ENCODE data around the gene CCDC93. TPM values are rescaled to one million over a fixed set of nuclear protein-coding genes. Genes with fewer than 3 reads are reported as not detected.

Gene CCDC93
- total RNA-seq, 1 donor, result 40.5 TPM

- DNase-seq (ENCODE audit: insufficient read length, low spot score, missing footprints), result peak; percentile 37
- Histone ChIP-seq H2AFZ (ENCODE audit: low read length) (no peak overlapping the region), H3K27ac (ENCODE audit: low read depth, low read length) (peak overlapping the region; percentile 69), H3K4me3 (ENCODE audit: insufficient read depth, low read length) (no peak overlapping the region), H4K20me1 (ENCODE audit: insufficient read depth, low read length) (no peaks in the 10 kb centered on the region), H3K9me3 (ENCODE audit: low read depth, low read length) (no peaks in the 10 kb centered on the region), H3K36me3 (ENCODE audit: insufficient read depth, low read length) (peaks cover 28% of the 10 kb centered on the region), H3K79me2 (ENCODE audit: insufficient read depth, low read length) (no peaks in the 10 kb centered on the region), H3K4me2 (ENCODE audit: insufficient read depth, low read length) (peak overlapping the region; percentile 9), H3K4me1 (ENCODE audit: insufficient read depth, low read length) (peaks cover 41% of the 10 kb centered on the region), H3K27me3 (ENCODE audit: insufficient read depth, low read length) (no peaks in the 10 kb centered on the region)
- no peak for TF ChIP-seq CTCF (IDR thresholded peaks at IDR 0.05; ENCODE audit: extremely low read depth, low read depth, low read length)
These were observed 55.7 kb downstream of the CCDC93 start for GRCh38 chr2:117958186-117958585.

GRCh38 chr2:117957616-117958015 is 56.3 kb downstream of the CCDC93 start:
- Histone ChIP-seq H3K36me3 (ENCODE audit: insufficient read depth, low read length) (peaks cover 34% of the 10 kb centered on the region), H3K4me2 (ENCODE audit: insufficient read depth, low read length) (no peak overlapping the region), H3K27ac (ENCODE audit: low read depth, low read length) (peak overlapping the region; percentile 69), H3K79me2 (ENCODE audit: insufficient read depth, low read length) (no peaks in the 10 kb centered on the region), H3K27me3 (ENCODE audit: insufficient read depth, low read length) (no peaks in the 10 kb centered on the region), H3K9me3 (ENCODE audit: low read depth, low read length) (no peaks in the 10 kb centered on the region), H3K4me3 (ENCODE audit: insufficient read depth, low read length) (no peak overlapping the region), H2AFZ (ENCODE audit: low read length) (no peak overlapping the region), H3K4me1 (ENCODE audit: insufficient read depth, low read length) (peaks cover 40% of the 10 kb centered on the region), H4K20me1 (ENCODE audit: insufficient read depth, low read length) (no peaks in the 10 kb centered on the region)
- no peak for DNase-seq (ENCODE audit: insufficient read length, low spot score, missing footprints)
- TF ChIP-seq CTCF (IDR thresholded peaks at IDR 0.05; ENCODE audit: extremely low read depth, low read depth, low read length), result no peak

GRCh38 chr2:117956036-117956796 is 57.7 kb downstream of the CCDC93 start:
- no peaks in the 10 kb centered on the region for H3K9me3 ChIP-seq (ENCODE audit: low read depth, low read length)
- DNase-seq (ENCODE audit: insufficient read length, low spot score, missing footprints), result no peak
- peaks cover 39% of the 10 kb centered on the region for H3K36me3 ChIP-seq (ENCODE audit: insufficient read depth, low read length)

More at GRCh38 chr2:117956036-117956796, 57.7 kb downstream of the CCDC93 start:
- Histone ChIP-seq H3K27me3 (ENCODE audit: insufficient read depth, low read length) (no peaks in the 10 kb centered on the region), H2AFZ (ENCODE audit: low read length) (no peak overlapping the region), H3K4me1 (ENCODE audit: insufficient read depth, low read length) (peaks cover 40% of the 10 kb centered on the region), H4K20me1 (ENCODE audit: insufficient read depth, low read length) (no peaks in the 10 kb centered on the region), H3K4me3 (ENCODE audit: insufficient read depth, low read length) (no peak overlapping the region), H3K79me2 (ENCODE audit: insufficient read depth, low read length) (no peaks in the 10 kb centered on the region), H3K27ac (ENCODE audit: low read depth, low read length) (no peak overlapping the region), H3K4me2 (ENCODE audit: insufficient read depth, low read length) (no peak overlapping the region)
- no peak for TF ChIP-seq CTCF (IDR thresholded peaks at IDR 0.05; ENCODE audit: extremely low read depth, low read depth, low read length)

Data from osteoblast (primary cell).